Bronchial epithelial cell (primary cell): ENCODE data around the gene PARS2. TPM values are rescaled to one million over a fixed set of nuclear protein-coding genes. Genes with fewer than 3 reads are reported as not detected.

Source experiments
- DNase-seq: peaks from one replicate; pipeline ENCODE4 v3.0.0-alpha.2; 2010; ENCODE audit warnings: low read depth
- FAIRE-seq: peaks from 2 replicates; lab custom pipeline; 2011; peaks lifted over from hg19 to GRCh38; lab: Jason Lieb, UNC
- H3K27me3 ChIP-seq: 2 replicates; pipeline ENCODE4 v1.5.1; 2011; ENCODE audit warnings: low read length; ENCODE audit not compliant: control insufficient read depth, insufficient read depth
- H3K36me3 ChIP-seq: 2 replicates; pipeline ENCODE4 v1.5.1; 2011; ENCODE audit warnings: low read length; ENCODE audit not compliant: control insufficient read depth, insufficient read depth
- H3K4me3 ChIP-seq: 2 replicates; pipeline ENCODE4 v1.5.1; 2011; ENCODE audit warnings: mild to moderate bottlenecking, low read depth, low read length, control low read depth
- CTCF ChIP-seq: IDR thresholded peaks from 2 replicates; pipeline ENCODE4 v1.5.1; 2011; ENCODE audit warnings: mild to moderate bottlenecking, moderate library complexity, low read length, control low read depth, inconsistent platforms; ENCODE audit not compliant: insufficient read depth, severe bottlenecking
- total RNA-seq: library from RNA; depleted of rRNA; stranded (reverse); fragments of >200 nt; gene quantifications from 2 replicates; pipeline ENCODE4 v1.2.1, GENCODE V29; 2014

The PARS2 gene
- total RNA-seq, 1 donor from 2014 or later: 5.3 TPM

GRCh38 chr1:54750596-54750995 lies 13.7 kb downstream of the PARS2 start:
- no peaks in the 10 kb centered on the region for H3K36me3 ChIP-seq
- H3K27me3 ChIP-seq: peaks cover 2% of the 10 kb centered on the region
- DNase-seq (no peak), FAIRE-seq (no peak)
- H3K4me3 ChIP-seq: no peak overlapping the region
- TF ChIP-seq CTCF: no peak

- TF ChIP-seq CTCF: no peak
- DNase-seq (no peak), FAIRE-seq (peak; percentile 32)
- peaks cover 2% of the 10 kb centered on the region for H3K36me3 ChIP-seq
- peaks cover 2% of the 10 kb centered on the region for H3K27me3 ChIP-seq
- no peak overlapping the region for H3K4me3 ChIP-seq
Measured at GRCh38 chr1:54748094-54748835, 16.1 kb downstream of the PARS2 start.

- peaks cover 6% of the 10 kb centered on the region for H3K36me3 ChIP-seq
- H3K4me3 ChIP-seq: no peak overlapping the region
- peaks cover 2% of the 10 kb centered on the region for H3K27me3 ChIP-seq
- DNase-seq (no peak), FAIRE-seq (no peak)
- no peak for TF ChIP-seq CTCF
Measured at GRCh38 chr1:54745864-54746263, 18.5 kb downstream of the PARS2 start.

GRCh38 chr1:54745274-54745673 lies 19.0 kb downstream of the PARS2 start:
- peaks cover 6% of the 10 kb centered on the region for H3K36me3 ChIP-seq
- peaks cover 2% of the 10 kb centered on the region for H3K27me3 ChIP-seq
- no peak overlapping the region for H3K4me3 ChIP-seq
- DNase-seq: no peak
- peak; percentile 23 for FAIRE-seq
- TF ChIP-seq CTCF: no peak

GRCh38 chr1:54744696-54745095 lies 19.6 kb downstream of the PARS2 start:
- peaks cover 2% of the 10 kb centered on the region for H3K27me3 ChIP-seq
- FAIRE-seq: no peak
- DNase-seq: no peak
- peaks cover 6% of the 10 kb centered on the region for H3K36me3 ChIP-seq
- TF ChIP-seq CTCF: no peak
- H3K4me3 ChIP-seq: no peak overlapping the region
